ENCODE results near the gene SEPTIN8. TPM values are rescaled to one million over a fixed set of nuclear protein-coding genes. Genes with fewer than 3 reads are reported as not detected.

SEPTIN8 gene
- total RNA-seq, 1 donor from 2014 or later = 68.6 TPM

DNA sequence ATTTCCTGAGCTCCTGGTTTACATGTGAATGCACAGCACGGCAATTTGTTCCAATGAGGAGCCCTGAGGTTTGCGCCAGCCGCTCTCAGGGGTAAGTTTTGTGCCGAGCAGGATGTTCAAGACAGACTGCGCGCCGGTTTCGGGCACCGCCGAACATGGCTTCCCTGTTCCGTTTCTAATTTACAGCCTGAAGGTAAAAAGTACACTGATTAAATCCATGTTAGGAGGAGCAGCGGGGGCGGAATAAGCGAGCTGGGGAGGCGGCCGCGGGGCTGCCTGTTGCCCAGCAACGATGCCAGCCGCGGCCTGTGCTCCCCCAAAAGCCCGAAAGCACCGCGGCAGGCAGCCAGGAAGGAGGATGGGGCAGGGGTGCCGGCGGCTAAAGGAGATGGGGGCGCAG, 42.4 kb upstream of the SEPTIN8 start:
- Histone ChIP-seq H3K27me3 (ENCODE audit: control insufficient read depth, insufficient read depth, low read length) (peaks cover 8% of the 10 kb centered on the region), H3K36me3 (ENCODE audit: control insufficient read depth, insufficient read depth, low read length) (no peaks in the 10 kb centered on the region), H3K4me3 (ENCODE audit: low read depth, low read length) (no peak overlapping the region)
- TF ChIP-seq, protein P1, sequence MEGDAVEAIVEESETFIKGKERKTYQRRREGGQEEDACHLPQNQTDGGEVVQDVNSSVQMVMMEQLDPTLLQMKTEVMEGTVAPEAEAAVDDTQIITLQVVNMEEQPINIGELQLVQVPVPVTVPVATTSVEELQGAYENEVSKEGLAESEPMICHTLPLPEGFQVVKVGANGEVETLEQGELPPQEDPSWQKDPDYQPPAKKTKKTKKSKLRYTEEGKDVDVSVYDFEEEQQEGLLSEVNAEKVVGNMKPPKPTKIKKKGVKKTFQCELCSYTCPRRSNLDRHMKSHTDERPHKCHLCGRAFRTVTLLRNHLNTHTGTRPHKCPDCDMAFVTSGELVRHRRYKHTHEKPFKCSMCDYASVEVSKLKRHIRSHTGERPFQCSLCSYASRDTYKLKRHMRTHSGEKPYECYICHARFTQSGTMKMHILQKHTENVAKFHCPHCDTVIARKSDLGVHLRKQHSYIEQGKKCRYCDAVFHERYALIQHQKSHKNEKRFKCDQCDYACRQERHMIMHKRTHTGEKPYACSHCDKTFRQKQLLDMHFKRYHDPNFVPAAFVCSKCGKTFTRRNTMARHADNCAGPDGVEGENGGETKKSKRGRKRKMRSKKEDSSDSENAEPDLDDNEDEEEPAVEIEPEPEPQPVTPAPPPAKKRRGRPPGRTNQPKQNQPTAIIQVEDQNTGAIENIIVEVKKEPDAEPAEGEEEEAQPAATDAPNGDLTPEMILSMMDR (IDR thresholded peaks at IDR 0.05; ENCODE audit: insufficient read depth, low read length, poor library complexity, severe bottlenecking) = no peak
- DNase-seq (ENCODE audit: low read depth) = no peak

DNA sequence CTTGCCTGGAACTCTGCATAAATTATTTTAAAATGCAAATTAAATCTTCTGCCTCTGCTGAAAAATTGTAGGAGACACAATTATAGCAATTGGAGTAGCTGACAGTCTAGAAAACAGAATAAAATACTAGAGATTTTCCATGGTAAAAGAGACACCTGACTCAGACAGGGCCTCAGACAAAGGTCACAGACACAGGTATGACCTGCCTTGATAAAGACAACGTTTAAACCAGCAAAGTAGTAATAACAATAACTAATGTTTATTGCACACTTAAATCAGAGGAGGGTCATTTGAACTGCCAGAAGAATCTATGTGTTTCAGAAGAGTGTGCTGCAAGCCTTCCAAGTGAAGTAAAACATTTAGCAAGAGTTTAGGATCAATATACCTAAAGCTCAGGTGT, 40.0 kb upstream of the SEPTIN8 start:
- peaks cover 28% of the 10 kb centered on the region for H3K27me3 ChIP-seq (ENCODE audit: control insufficient read depth, insufficient read depth, low read length)
- no peak overlapping the region for H3K4me3 ChIP-seq (ENCODE audit: low read depth, low read length)
- H3K36me3 ChIP-seq (ENCODE audit: control insufficient read depth, insufficient read depth, low read length) = no peaks in the 10 kb centered on the region
- DNase-seq (ENCODE audit: low read depth) = no peak
- TF ChIP-seq, protein P1 (IDR thresholded peaks at IDR 0.05; ENCODE audit: insufficient read depth, low read length, poor library complexity, severe bottlenecking) = no peak

DNA sequence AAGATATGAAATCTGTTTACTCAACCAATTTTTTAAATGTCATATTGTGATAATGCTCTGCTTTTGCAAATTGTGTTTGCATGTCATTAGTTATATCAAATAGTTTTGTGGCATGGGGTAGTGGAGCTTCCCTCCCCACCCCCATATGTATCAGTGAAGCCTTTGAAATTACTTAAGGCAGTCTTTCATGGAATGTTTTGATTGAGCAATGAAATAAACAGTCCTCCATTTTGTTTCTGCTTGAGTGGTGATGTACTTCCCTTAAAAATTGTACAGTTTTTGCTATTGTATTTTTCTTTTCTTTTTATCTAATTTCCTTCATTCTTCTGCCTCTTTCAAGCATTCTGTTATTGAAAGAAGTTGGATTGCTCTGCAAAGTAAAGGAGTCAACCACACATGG, 39.5 kb upstream of the SEPTIN8 start:
- no peaks in the 10 kb centered on the region for H3K36me3 ChIP-seq (ENCODE audit: control insufficient read depth, insufficient read depth, low read length)
- no peak overlapping the region for H3K4me3 ChIP-seq (ENCODE audit: low read depth, low read length)
- no peak for DNase-seq (ENCODE audit: low read depth)
- H3K27me3 ChIP-seq (ENCODE audit: control insufficient read depth, insufficient read depth, low read length) = peaks cover 32% of the 10 kb centered on the region
- TF ChIP-seq, protein P1 (IDR thresholded peaks at IDR 0.05; ENCODE audit: insufficient read depth, low read length, poor library complexity, severe bottlenecking) = no peak

DNA sequence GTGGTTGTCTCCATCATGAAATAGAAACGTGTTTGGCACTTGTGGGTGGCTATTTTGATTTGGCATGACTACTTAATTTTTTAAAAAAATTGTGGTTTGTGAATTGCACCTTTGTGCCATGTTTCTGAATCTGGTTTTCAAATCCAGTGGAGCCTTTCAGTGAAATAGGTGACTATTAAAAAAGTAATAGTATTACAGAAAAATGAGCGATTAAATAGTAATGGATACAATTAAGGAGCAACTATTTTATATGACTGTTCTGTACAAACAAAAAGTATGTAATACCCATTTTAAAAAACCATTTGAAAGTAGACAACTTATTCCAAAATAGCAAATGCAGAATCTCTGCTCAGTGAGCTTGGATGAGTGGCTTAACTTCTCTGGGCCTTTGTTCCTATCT, 39.0 kb upstream of the SEPTIN8 start:
- H3K27me3 ChIP-seq (ENCODE audit: control insufficient read depth, insufficient read depth, low read length) = peaks cover 32% of the 10 kb centered on the region
- no peak for DNase-seq (ENCODE audit: low read depth)
- TF ChIP-seq, protein P1 (IDR thresholded peaks at IDR 0.05; ENCODE audit: insufficient read depth, low read length, poor library complexity, severe bottlenecking) = no peak
- no peak overlapping the region for H3K4me3 ChIP-seq (ENCODE audit: low read depth, low read length)
- H3K36me3 ChIP-seq (ENCODE audit: control insufficient read depth, insufficient read depth, low read length) = no peaks in the 10 kb centered on the region

DNA sequence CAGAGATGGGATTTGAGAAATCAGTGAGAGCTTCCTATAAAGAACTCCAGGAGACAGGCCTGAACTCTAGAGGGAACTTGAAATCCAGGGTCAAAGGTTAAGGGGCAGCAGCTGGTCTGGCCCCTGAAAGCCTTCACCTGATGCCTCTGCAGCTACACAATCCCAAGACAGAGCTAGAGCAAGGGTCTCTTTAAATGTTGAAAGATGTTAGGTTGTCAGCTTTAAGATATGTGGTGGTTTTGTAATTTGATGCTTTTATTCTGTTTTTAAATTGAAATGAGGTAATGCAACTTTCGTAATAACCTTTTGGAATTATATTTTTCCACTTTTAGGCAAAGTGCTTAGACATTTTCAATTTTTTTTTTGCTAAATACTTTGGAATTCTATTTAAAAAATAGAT, 38.4 kb upstream of the SEPTIN8 start:
- Histone ChIP-seq H3K27me3 (ENCODE audit: control insufficient read depth, insufficient read depth, low read length) (peaks cover 32% of the 10 kb centered on the region), H3K4me3 (ENCODE audit: low read depth, low read length) (no peak overlapping the region), H3K36me3 (ENCODE audit: control insufficient read depth, insufficient read depth, low read length) (no peaks in the 10 kb centered on the region)
- DNase-seq (ENCODE audit: low read depth) = no peak
- TF ChIP-seq, protein P1 (IDR thresholded peaks at IDR 0.05; ENCODE audit: insufficient read depth, low read length, poor library complexity, severe bottlenecking) = no peak

DNA sequence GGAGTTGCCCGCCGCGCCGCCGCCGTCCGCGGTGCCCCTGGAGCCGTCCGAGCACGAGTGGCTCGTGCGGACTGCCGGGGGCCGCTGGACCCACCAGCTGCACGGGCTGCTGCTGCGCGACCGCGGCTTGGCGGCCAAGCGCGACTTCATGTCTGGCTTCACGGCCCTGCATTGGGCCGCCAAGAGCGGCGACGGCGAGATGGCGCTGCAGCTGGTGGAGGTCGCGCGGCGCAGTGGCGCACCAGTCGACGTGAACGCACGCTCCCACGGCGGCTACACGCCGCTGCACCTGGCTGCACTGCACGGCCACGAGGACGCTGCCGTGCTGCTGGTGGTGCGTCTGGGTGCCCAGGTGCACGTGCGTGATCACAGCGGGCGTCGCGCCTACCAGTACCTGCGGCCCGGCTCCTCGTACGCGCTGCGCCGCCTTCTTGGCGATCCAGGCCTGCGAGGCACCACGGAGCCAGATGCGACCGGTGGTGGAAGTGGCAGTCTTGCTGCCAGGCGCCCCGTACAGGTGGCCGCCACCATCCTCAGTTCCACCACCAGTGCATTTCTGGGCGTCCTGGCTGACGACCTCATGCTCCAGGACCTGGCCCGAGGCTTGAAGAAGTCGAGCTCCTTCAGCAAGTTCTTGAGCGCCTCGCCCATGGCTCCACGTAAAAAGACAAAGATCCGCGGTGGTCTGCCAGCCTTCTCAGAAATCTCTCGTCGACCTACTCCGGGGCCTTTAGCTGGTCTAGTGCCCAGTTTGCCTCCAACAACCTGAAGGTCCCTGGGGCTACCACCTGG, 37.7 kb upstream of the SEPTIN8 start:
- DNase-seq (ENCODE audit: low read depth) = no peak
- H3K4me3 ChIP-seq (ENCODE audit: low read depth, low read length) = no peak overlapping the region
- TF ChIP-seq, protein P1 (IDR thresholded peaks at IDR 0.05; ENCODE audit: insufficient read depth, low read length, poor library complexity, severe bottlenecking) = no peak
- no peaks in the 10 kb centered on the region for H3K36me3 ChIP-seq (ENCODE audit: control insufficient read depth, insufficient read depth, low read length)
- peaks cover 32% of the 10 kb centered on the region for H3K27me3 ChIP-seq (ENCODE audit: control insufficient read depth, insufficient read depth, low read length)

Measured in kidney epithelial cell (primary cell).